Measurements from ENCODE around the gene GJA4. TPM values are rescaled to one million over a fixed set of nuclear protein-coding genes. Genes with fewer than 3 reads are reported as not detected.
"Not testable (repeated sequence)": the region's sequence is repeated elsewhere in the genome, so short reads cannot be mapped to it uniquely, and the experiment has no call there.

Gene GJA4
- total RNA-seq, 1 donor from 2014 or later, result 21.4 TPM

GRCh38 chr1:34768856-34769255 lies 23.9 kb upstream of the GJA4 start:
- Histone ChIP-seq H3K36me3 (ENCODE audit: control insufficient read depth in 3 of 3, insufficient read depth in 3 of 3, low read length in 3 of 3) (no peaks in the 10 kb centered on the region), H3K4me3 (ENCODE audit: low read length in 3 of 3) (no peak overlapping the region), H3K27ac (ENCODE audit: low read depth, low read length) (no peak overlapping the region), H3K9ac (ENCODE audit: low read depth in 1 of 3, low read length in 3 of 3) (no peak overlapping the region), H3K27me3 (ENCODE audit: control insufficient read depth in 3 of 3, insufficient read depth in 3 of 3, low read length in 3 of 3) (peaks cover 4 to 18% (median 6%) of the 10 kb centered on the region in 3 donors), H3K4me1 (ENCODE audit: control insufficient read depth in 3 of 3, insufficient read depth in 3 of 3, low read length in 3 of 3) (no peaks in the 10 kb centered on the region), H3K9me3 (ENCODE audit: control insufficient read depth in 3 of 3, low read length in 3 of 3) (no peaks in the 10 kb centered on the region)

DNA sequence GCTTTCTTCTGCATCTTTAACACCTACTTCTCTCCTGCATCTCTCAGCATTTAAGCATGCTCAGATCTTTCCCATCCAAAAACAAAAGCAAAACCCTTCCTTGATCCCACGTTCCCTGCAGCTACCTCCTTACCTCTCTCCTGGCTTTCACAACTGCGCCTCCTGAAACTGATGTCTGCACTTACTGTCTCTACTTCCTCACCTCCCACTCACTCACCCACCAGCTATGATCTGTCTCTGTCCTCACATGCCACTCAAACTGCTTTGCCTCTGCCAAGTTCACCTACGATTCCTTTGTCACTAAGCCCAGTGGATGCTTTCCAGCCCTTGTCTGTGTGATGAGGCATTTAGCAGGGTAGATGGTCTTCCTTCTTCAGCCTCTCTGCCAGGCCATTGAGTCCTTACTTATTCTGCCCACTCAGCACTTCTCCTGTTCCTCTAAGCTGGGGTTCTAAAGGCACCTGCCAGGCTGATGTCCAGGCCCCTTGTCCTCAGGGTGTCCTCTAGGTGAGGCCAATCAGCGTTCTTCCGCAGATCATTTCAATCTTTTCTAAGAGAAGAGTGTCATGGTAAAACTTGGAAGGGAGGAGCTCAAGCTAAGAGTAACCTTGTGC lies 21.8 kb upstream of the GJA4 start:
- H3K9me3 ChIP-seq (ENCODE audit: control insufficient read depth in 3 of 3, low read length in 3 of 3), result no peaks in the 10 kb centered on the region
- no peak overlapping the region for H3K9ac ChIP-seq (ENCODE audit: low read depth in 1 of 3, low read length in 3 of 3)
- H3K4me1 ChIP-seq (ENCODE audit: control insufficient read depth in 3 of 3, insufficient read depth in 3 of 3, low read length in 3 of 3), result no peaks in the 10 kb centered on the region
- H3K4me3 ChIP-seq (ENCODE audit: low read length in 3 of 3), result no peak overlapping the region
- no peaks in the 10 kb centered on the region for H3K36me3 ChIP-seq (ENCODE audit: control insufficient read depth in 3 of 3, insufficient read depth in 3 of 3, low read length in 3 of 3)
- peaks cover 9 to 16% (median 15%) of the 10 kb centered on the region in 3 donors for H3K27me3 ChIP-seq (ENCODE audit: control insufficient read depth in 3 of 3, insufficient read depth in 3 of 3, low read length in 3 of 3)
- H3K27ac ChIP-seq (ENCODE audit: low read depth, low read length), result no peak overlapping the region

DNA sequence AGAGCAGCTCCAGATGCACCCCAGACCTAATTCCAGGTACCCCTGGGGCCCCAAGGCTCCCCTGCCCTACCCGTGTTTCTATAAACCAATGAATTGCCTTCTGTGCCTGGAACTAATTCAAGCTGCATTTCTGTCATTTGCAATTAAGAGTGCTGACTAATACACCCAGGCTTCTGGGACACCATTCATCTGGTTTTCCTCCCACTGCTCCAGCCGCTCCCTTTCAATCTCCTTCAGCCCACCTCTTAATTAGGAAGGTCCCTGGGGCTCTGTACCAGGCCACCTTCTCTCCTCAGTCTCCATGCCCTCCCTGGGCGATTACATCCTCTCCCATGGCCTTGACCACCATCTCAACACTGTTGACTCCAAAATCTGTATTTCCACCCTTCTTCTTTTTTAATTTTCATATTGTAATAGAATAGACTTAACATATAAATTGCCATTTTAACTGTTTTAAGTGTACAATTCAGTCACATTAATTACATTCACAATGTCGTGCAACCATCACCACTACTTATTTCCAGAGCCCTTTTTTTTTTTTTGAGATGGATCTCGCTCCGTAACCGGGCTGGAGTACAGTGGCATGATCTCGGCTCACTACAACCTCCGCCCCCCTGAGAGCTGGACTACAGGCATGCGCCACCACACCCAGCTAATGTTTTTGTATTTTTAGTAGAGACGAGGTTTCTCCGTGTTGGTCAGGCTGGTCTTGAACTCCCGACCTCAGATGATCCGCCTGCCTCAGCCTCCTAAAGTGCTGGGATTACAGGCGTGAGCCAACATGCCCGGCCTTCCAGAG lies 21.0 kb upstream of the GJA4 start:
- Histone ChIP-seq H3K36me3 (ENCODE audit: control insufficient read depth in 3 of 3, insufficient read depth in 3 of 3, low read length in 3 of 3) (no peaks in the 10 kb centered on the region), H3K4me3 (ENCODE audit: low read length in 3 of 3) (no peak overlapping the region), H3K9me3 (ENCODE audit: control insufficient read depth in 3 of 3, low read length in 3 of 3) (no peaks in the 10 kb centered on the region), H3K4me1 (ENCODE audit: control insufficient read depth in 3 of 3, insufficient read depth in 3 of 3, low read length in 3 of 3) (no peaks in the 10 kb centered on the region), H3K27ac (ENCODE audit: low read depth, low read length) (no peak overlapping the region), H3K9ac (ENCODE audit: low read depth in 1 of 3, low read length in 3 of 3) (no peak overlapping the region), H3K27me3 (ENCODE audit: control insufficient read depth in 3 of 3, insufficient read depth in 3 of 3, low read length in 3 of 3) (peaks cover 9 to 22% (median 21%) of the 10 kb centered on the region in 3 donors)

DNA sequence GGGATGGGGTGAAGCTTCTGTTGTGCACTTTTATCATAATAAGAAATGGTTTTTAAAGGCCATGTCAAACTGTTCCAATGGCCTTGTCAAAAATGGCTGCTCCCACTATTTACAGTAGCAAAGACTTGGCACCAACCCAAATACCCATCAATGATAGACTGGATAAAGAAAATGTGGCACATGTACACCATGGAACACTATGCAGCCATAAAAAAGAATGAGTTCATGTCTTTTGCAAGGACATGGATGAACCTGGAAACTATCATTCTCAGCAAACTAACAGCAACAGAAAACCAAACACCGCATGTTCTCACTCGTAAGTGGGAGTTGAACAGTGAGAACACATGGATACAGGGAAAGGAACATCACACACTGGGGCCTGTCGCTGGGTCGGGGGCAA lies 19.7 kb upstream of the GJA4 start:
- not testable (repeated sequence) for H3K27ac ChIP-seq (ENCODE audit: low read depth, low read length); H3K9me3 ChIP-seq (ENCODE audit: control insufficient read depth in 3 of 3, low read length in 3 of 3); H3K9ac ChIP-seq (ENCODE audit: low read depth in 1 of 3, low read length in 3 of 3); H3K4me1 ChIP-seq (ENCODE audit: control insufficient read depth in 3 of 3, insufficient read depth in 3 of 3, low read length in 3 of 3); H3K36me3 ChIP-seq (ENCODE audit: control insufficient read depth in 3 of 3, insufficient read depth in 3 of 3, low read length in 3 of 3); H3K4me3 ChIP-seq (ENCODE audit: low read length in 3 of 3)
- H3K27me3 ChIP-seq (ENCODE audit: control insufficient read depth in 3 of 3, insufficient read depth in 3 of 3, low read length in 3 of 3), result peaks cover 16 to 29% (median 25%) of the 10 kb centered on the region in 3 donors

DNA sequence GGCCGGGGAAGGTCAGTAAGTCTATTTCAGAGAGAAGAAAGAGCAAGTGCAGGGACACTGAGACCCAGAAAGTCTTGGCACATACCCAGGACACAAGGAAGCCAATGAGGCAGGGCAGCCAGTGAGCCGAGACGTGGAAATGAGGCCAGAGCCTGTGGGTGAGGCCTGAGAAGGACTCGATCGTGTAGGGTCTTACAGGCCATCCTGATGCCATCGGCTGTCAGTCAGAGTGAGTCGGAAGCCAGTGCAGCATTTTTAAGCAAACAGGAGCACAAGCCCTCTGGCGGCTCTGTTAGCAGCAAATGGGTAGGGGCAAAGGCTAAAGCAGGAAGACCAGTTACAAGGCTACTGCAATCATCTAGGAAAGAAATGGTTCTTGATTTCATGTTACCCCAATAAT lies 17.8 kb upstream of the GJA4 start:
- Histone ChIP-seq H3K9ac (ENCODE audit: low read depth in 1 of 3, low read length in 3 of 3) (no peak overlapping the region), H3K4me1 (ENCODE audit: control insufficient read depth in 3 of 3, insufficient read depth in 3 of 3, low read length in 3 of 3) (no peaks in the 10 kb centered on the region), H3K36me3 (ENCODE audit: control insufficient read depth in 3 of 3, insufficient read depth in 3 of 3, low read length in 3 of 3) (no peaks in the 10 kb centered on the region), H3K27me3 (ENCODE audit: control insufficient read depth in 3 of 3, insufficient read depth in 3 of 3, low read length in 3 of 3) (peaks cover 23 to 38% (median 35%) of the 10 kb centered on the region in 3 donors), H3K9me3 (ENCODE audit: control insufficient read depth in 3 of 3, low read length in 3 of 3) (no peaks in the 10 kb centered on the region), H3K27ac (ENCODE audit: low read depth, low read length) (no peak overlapping the region), H3K4me3 (ENCODE audit: low read length in 3 of 3) (no peak overlapping the region)

DNA sequence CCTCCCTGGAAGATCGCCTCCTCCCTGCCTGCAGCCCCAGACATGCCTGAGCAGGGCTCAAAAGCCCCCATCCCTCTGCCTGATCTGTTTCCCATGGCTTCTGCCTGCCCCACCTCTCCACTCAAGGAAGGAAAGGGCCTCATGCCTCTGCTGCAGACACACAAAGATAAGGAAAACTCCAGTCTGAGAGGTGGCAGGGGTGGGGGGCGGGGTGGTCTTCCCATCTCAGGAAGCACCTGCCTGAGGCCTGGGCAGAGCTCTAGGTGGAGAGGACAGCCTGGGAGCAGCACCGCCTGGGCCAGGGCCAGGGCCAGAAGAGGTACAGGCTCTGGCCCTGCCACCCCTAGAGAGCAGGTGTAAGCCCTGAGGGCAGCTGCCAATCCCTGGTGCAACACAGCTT lies 15.9 kb upstream of the GJA4 start:
- Histone ChIP-seq H3K27ac (ENCODE audit: low read depth, low read length) (no peak overlapping the region), H3K36me3 (ENCODE audit: control insufficient read depth in 3 of 3, insufficient read depth in 3 of 3, low read length in 3 of 3) (no peaks in the 10 kb centered on the region), H3K27me3 (ENCODE audit: control insufficient read depth in 3 of 3, insufficient read depth in 3 of 3, low read length in 3 of 3) (peaks cover 37 to 51% (median 49%) of the 10 kb centered on the region in 3 donors), H3K9ac (ENCODE audit: low read depth in 1 of 3, low read length in 3 of 3) (no peak overlapping the region), H3K4me1 (ENCODE audit: control insufficient read depth in 3 of 3, insufficient read depth in 3 of 3, low read length in 3 of 3) (peaks cover 6 to 8% (median 8%) of the 10 kb centered on the region in 3 donors), H3K9me3 (ENCODE audit: control insufficient read depth in 3 of 3, low read length in 3 of 3) (no peaks in the 10 kb centered on the region), H3K4me3 (ENCODE audit: low read length in 3 of 3) (no peak overlapping the region)

- no peak overlapping the region for H3K9ac ChIP-seq (ENCODE audit: low read depth in 1 of 3, low read length in 3 of 3)
- H3K4me3 ChIP-seq (ENCODE audit: low read length in 3 of 3), result no peak overlapping the region
- no peaks in the 10 kb centered on the region for H3K9me3 ChIP-seq (ENCODE audit: control insufficient read depth in 3 of 3, low read length in 3 of 3)
- H3K27ac ChIP-seq (ENCODE audit: low read depth, low read length), result no peak overlapping the region
- no peaks in the 10 kb centered on the region for H3K36me3 ChIP-seq (ENCODE audit: control insufficient read depth in 3 of 3, insufficient read depth in 3 of 3, low read length in 3 of 3)
- peaks cover 6 to 8% (median 8%) of the 10 kb centered on the region in 3 donors for H3K4me1 ChIP-seq (ENCODE audit: control insufficient read depth in 3 of 3, insufficient read depth in 3 of 3, low read length in 3 of 3)
- peaks cover 45 to 59% (median 57%) of the 10 kb centered on the region in 3 donors for H3K27me3 ChIP-seq (ENCODE audit: control insufficient read depth in 3 of 3, insufficient read depth in 3 of 3, low read length in 3 of 3)
Observed at GRCh38 chr1:34777519-34778321, 15.1 kb upstream of the GJA4 start.

GRCh38 chr1:34778381-34778780 lies 14.4 kb upstream of the GJA4 start:
- Histone ChIP-seq H3K4me3 (ENCODE audit: low read length in 3 of 3) (no peak overlapping the region), H3K36me3 (ENCODE audit: control insufficient read depth in 3 of 3, insufficient read depth in 3 of 3, low read length in 3 of 3) (no peaks in the 10 kb centered on the region), H3K27ac (ENCODE audit: low read depth, low read length) (no peak overlapping the region), H3K9me3 (ENCODE audit: control insufficient read depth in 3 of 3, low read length in 3 of 3) (no peaks in the 10 kb centered on the region), H3K9ac (ENCODE audit: low read depth in 1 of 3, low read length in 3 of 3) (no peak overlapping the region), H3K27me3 (ENCODE audit: control insufficient read depth in 3 of 3, insufficient read depth in 3 of 3, low read length in 3 of 3) (peaks cover 46 to 65% (median 63%) of the 10 kb centered on the region in 3 donors), H3K4me1 (ENCODE audit: control insufficient read depth in 3 of 3, insufficient read depth in 3 of 3, low read length in 3 of 3) (peaks cover 6 to 8% (median 8%) of the 10 kb centered on the region in 3 donors)

- H3K4me1 ChIP-seq (ENCODE audit: control insufficient read depth in 3 of 3, insufficient read depth in 3 of 3, low read length in 3 of 3), result peaks cover 6 to 8% (median 8%) of the 10 kb centered on the region in 3 donors
- no peaks in the 10 kb centered on the region for H3K36me3 ChIP-seq (ENCODE audit: control insufficient read depth in 3 of 3, insufficient read depth in 3 of 3, low read length in 3 of 3)
- peaks cover 45 to 72% (median 70%) of the 10 kb centered on the region in 3 donors for H3K27me3 ChIP-seq (ENCODE audit: control insufficient read depth in 3 of 3, insufficient read depth in 3 of 3, low read length in 3 of 3)
- no peak overlapping the region for H3K27ac ChIP-seq (ENCODE audit: low read depth, low read length)
- no peak overlapping the region for H3K9ac ChIP-seq (ENCODE audit: low read depth in 1 of 3, low read length in 3 of 3)
- H3K4me3 ChIP-seq (ENCODE audit: low read length in 3 of 3), result no peak overlapping the region
- H3K9me3 ChIP-seq (ENCODE audit: control insufficient read depth in 3 of 3, low read length in 3 of 3), result no peaks in the 10 kb centered on the region
Observed at GRCh38 chr1:34779005-34779404, 13.8 kb upstream of the GJA4 start.
